Naive thymus-derived CD4-positive, alpha-beta T cell (primary cell): ENCODE results near the gene CSF1R. TPM values are rescaled to one million over a fixed set of nuclear protein-coding genes. Genes with fewer than 3 reads are reported as not detected.
A peak's percentile ranks its signal among the peaks of the same experiment; 100 is the strongest.

Experiments used
- ATAC-seq: fragments of 150-1000 bp; cut with Tn5 transposase; 2 replicates; pipeline ENCODE4 v1.10.0; 2021; ENCODE audit warnings: mild to moderate bottlenecking, moderate library complexity
- CTCF ChIA-PET: fragments of 350-600 bp; sonication (Branson Sonifier 250); formaldehyde crosslinking; loops from one replicate; lab custom pipeline; 2021; ENCODE audit warnings: antibody characterized with exemption; lab: Charles Lee
- POLR2A ChIA-PET: fragments of 350-600 bp; sonication (Branson Sonifier 250); formaldehyde crosslinking; loops from one replicate; lab custom pipeline; 2021; ENCODE audit warnings: antibody characterized with exemption, inconsistent platforms; lab: Charles Lee
- DNase-seq, 9 donors: peaks; one replicate each; pipeline versions ENCODE4 v3.0.0 to v3.0.0-alpha.2; 2020 to 2022; ENCODE audit warnings: mixed read lengths in 1 of 9
- H3K27ac ChIP-seq: one replicate; pipeline ENCODE4 v1.7.0; 2013; ENCODE audit warnings: mild to moderate bottlenecking, low read depth, low read length, moderate library complexity
- H3K27me3 ChIP-seq, 2 donors: one replicate each; pipeline ENCODE4 v1.7.0; 2013; ENCODE audit warnings: low read length in 2 of 2, mild to moderate bottlenecking in 2 of 2, moderate library complexity in 2 of 2; ENCODE audit not compliant: control insufficient read depth in 2 of 2, insufficient read depth in 2 of 2
- H3K36me3 ChIP-seq, 3 experiments: 1 replicate in 2 of 3; 2 replicates in 1 of 3; pipeline ENCODE4 v1.7.0; 2013; ENCODE audit warnings: low read length in 3 of 3, mild to moderate bottlenecking in 3 of 3, moderate library complexity in 1 of 3; ENCODE audit not compliant: insufficient read depth in 3 of 3, control insufficient read depth in 2 of 3
- H3K4me1 ChIP-seq, 2 donors: one replicate each; pipeline ENCODE4 v1.7.0; 2013; ENCODE audit warnings: low read length in 2 of 2, mild to moderate bottlenecking in 2 of 2, moderate library complexity in 1 of 2; ENCODE audit not compliant: control insufficient read depth in 2 of 2, insufficient read depth in 2 of 2
- H3K4me3 ChIP-seq: 2 replicates; pipeline ENCODE4 v1.7.0; 2013; ENCODE audit warnings: mild to moderate bottlenecking, low read length
- H3K9me3 ChIP-seq, 3 experiments: 1 replicate in 2 of 3; 2 replicates in 1 of 3; pipeline ENCODE4 v1.7.0; 2013; ENCODE audit warnings: low read length in 3 of 3; ENCODE audit not compliant: control insufficient read depth in 2 of 3
- H3K27ac Mint-ChIP-seq, 9 donors: one replicate each; pipeline ENCODE4 v1.8.0; 2020 to 2022; ENCODE audit warnings: mixed read lengths in 9 of 9, mild to moderate bottlenecking in 8 of 9, moderate library complexity in 5 of 9, inconsistent platforms in 2 of 9
- H3K27me3 Mint-ChIP-seq, 5 donors: one replicate each; pipeline ENCODE4 v1.8.0; 2021 to 2022; ENCODE audit warnings: mixed read lengths in 5 of 5, mild to moderate bottlenecking in 1 of 5
- H3K36me3 Mint-ChIP-seq, 5 donors: one replicate each; pipeline ENCODE4 v1.8.0; 2020 to 2022; ENCODE audit warnings: mixed read lengths in 5 of 5, mild to moderate bottlenecking in 3 of 5, inconsistent platforms in 1 of 5
- H3K4me1 Mint-ChIP-seq, 7 donors: one replicate each; pipeline ENCODE4 v1.8.0; 2020 to 2022; ENCODE audit warnings: mixed read lengths in 7 of 7, mild to moderate bottlenecking in 3 of 7, inconsistent platforms in 1 of 7
- H3K4me3 Mint-ChIP-seq, 10 donors: one replicate each; pipeline ENCODE4 v1.8.0; 2020 to 2022; ENCODE audit warnings: mild to moderate bottlenecking in 10 of 10, mixed read lengths in 10 of 10, moderate library complexity in 6 of 10, inconsistent platforms in 2 of 10
- H3K9me3 Mint-ChIP-seq, 11 donors: one replicate each; pipeline ENCODE4 v1.8.0; 2020 to 2022; ENCODE audit warnings: mixed read lengths in 11 of 11, mild to moderate bottlenecking in 4 of 11, inconsistent platforms in 1 of 11, moderate library complexity in 1 of 11
- intact Hi-C, 2 donors: fragments of 100-400 bp; cut with micrococcal nuclease; formaldehyde crosslinking; loops; one replicate each; pipeline ENCODE4 v1.15.1; 2023
- polyA plus RNA-seq, 2 donors: library from polyadenylated mRNA; unstranded; fragments of 300-500 nt; fragmentation: Illumina TruSeq; gene quantifications; one replicate each; pipeline ENCODE4 v1.2.3, GENCODE V29; 2021
- total RNA-seq, 6 experiments: library from RNA in 5 of 6; stranded (reverse) in 5 of 6; gene quantifications; 1 replicate in 5 of 6; 2 replicates in 1 of 6; pipeline ENCODE4 v1.2.3 and lab custom pipeline; 2021 to 2026

Gene CSF1R
- total and polyA plus RNA-seq, 7 experiments from 2014 or later, result 0.09 to 92.4 (median 4.5) TPM

DNA sequence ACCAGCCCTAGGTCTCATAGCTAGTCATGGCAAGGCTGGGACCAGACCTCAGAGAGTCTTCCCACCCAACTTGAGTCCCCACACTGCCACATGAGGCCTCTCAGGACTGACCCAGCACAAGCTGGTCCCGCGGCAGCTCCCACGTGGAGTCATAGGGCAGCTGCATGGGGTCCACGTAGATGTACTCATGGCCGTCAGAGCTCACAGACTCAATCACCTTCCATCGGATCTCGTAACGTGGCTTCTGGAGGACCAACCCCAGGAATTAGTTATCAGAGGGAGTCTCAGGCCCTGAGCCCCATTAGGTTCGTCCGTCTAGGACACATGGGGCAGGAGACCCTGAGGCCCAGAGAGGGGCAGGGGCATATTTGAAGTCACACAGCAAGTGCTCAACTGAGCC lies 39.0 kb upstream of the CSF1R start:
- H3K27ac Mint-ChIP-seq, result no peak overlapping the region
- no peak overlapping the region for H3K4me3 Mint-ChIP-seq
- Histone ChIP-seq H3K9me3 (no peaks in the 10 kb centered on the region), H3K4me1 (no peaks in the 10 kb centered on the region), H3K36me3 (no peaks in the 10 kb centered on the region), H3K27ac (no peak overlapping the region), H3K4me3 (no peak overlapping the region), H3K27me3 (no peaks in the 10 kb centered on the region)
- ATAC-seq, result no peak
- peaks cover 0 to 3% (median 0%) of the 10 kb centered on the region in 5 donors for H3K27me3 Mint-ChIP-seq
- H3K36me3 Mint-ChIP-seq, result peaks cover 0 to 1% (median 0%) of the 10 kb centered on the region in 5 donors
- ChIA-PET POLR2A (no interaction called here), CTCF (no interaction called here)
- DNase-seq, result no peak
- H3K4me1 Mint-ChIP-seq, result peaks cover 0 to 8% (median 0%) of the 10 kb centered on the region in 7 donors
- no peaks in the 10 kb centered on the region for H3K9me3 Mint-ChIP-seq
- intact Hi-C loops, result no loop called here

DNA sequence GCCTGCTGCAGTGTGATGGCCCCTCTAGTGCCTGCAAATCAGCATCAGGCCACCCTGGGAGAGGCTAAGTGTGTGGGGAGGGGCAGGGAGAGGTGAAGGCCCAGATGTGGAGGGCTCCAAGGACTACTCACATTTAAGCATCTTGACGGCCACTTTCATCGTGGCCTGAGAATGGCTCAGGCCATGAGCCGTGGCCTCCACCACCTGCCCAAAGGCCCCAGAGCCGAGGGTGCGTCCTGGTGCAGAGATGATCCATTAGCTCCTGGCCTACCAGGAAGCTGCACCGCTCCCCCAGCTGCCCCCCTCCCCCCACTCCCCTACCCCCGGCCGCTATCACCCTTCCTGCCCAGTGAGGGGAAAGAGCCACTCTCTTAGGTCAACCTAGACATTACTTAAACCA lies 38.2 kb upstream of the CSF1R start:
- Mint-ChIP-seq H3K27me3 (peaks cover 0 to 3% (median 0%) of the 10 kb centered on the region in 5 donors), H3K9me3 (no peaks in the 10 kb centered on the region), H3K27ac (no peak overlapping the region), H3K4me1 (peaks cover 0 to 5% (median 0%) of the 10 kb centered on the region in 7 donors), H3K36me3 (no peaks in the 10 kb centered on the region), H3K4me3 (no peak overlapping the region)
- intact Hi-C loops, result loop anchor here in 1 of 2 donors (5.0 kb wide), 1 partner anchor 292 kb away; no protein-coding TSS in a partner anchor
- ATAC-seq (no peak), DNase-seq (no peak)
- Histone ChIP-seq H3K27ac (no peak overlapping the region), H3K4me3 (no peak overlapping the region), H3K4me1 (no peaks in the 10 kb centered on the region), H3K9me3 (no peaks in the 10 kb centered on the region), H3K27me3 (no peaks in the 10 kb centered on the region), H3K36me3 (no peaks in the 10 kb centered on the region)
- CTCF ChIA-PET, result no interaction called here
- POLR2A ChIA-PET, result no interaction called here

DNA sequence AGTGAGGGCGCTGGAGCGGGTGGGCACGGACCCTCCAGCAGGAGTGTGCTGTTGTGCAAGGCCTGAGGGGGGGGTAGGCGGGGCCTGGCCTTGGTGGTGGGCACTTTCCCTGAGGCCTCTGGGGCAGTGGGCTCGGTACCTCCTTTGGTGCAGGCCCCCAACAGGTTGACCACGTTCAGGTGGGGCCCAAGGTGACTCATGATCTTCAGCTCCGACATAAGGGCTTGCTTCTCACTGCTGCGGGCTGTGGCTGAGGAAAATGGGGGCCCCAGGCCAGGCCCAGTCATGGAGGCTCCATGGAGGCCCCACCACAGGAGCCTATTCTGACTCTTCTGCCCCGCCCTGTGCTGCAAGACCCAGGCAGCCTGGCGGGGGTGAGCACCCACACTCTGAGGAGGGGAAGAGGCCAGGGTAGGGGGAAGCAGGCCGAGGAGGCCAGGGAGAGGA lies 37.8 kb upstream of the CSF1R start:
- ATAC-seq (peak; percentile 50), DNase-seq (no peak)
- Histone ChIP-seq H3K4me1 (no peaks in the 10 kb centered on the region), H3K27ac (no peak overlapping the region), H3K27me3 (no peaks in the 10 kb centered on the region), H3K9me3 (no peaks in the 10 kb centered on the region), H3K36me3 (no peaks in the 10 kb centered on the region), H3K4me3 (no peak overlapping the region)
- no peaks in the 10 kb centered on the region for H3K36me3 Mint-ChIP-seq
- intact Hi-C loops, result loop anchor here in 1 of 2 donors (5.0 kb wide), 1 partner anchor 292 kb away; no protein-coding TSS in a partner anchor
- peaks cover 0 to 3% (median 0%) of the 10 kb centered on the region in 5 donors for H3K27me3 Mint-ChIP-seq
- H3K9me3 Mint-ChIP-seq, result no peaks in the 10 kb centered on the region
- POLR2A ChIA-PET, result no interaction called here
- H3K4me1 Mint-ChIP-seq, result peaks cover 0 to 5% (median 0%) of the 10 kb centered on the region in 7 donors
- H3K4me3 Mint-ChIP-seq, result no peak overlapping the region
- no peak overlapping the region for H3K27ac Mint-ChIP-seq
- CTCF ChIA-PET, result no interaction called here

DNA sequence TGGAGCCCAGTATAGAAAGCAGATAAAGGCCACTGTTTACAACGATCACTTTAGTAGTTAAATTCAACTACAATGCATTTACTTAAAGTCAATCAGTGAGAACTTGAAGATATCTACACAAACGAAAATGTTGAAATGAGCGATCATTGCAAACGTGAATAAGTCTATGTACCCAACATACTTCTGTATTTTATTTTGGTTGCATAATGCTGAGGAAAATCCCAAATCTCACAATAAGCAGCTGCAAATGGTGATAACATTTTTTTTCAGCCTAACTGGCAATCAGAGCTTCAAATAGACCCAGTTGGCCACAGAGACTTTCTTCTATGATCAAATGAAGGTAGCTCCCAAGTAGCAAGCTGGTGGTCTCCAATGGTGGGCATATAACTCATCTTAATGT lies 37.2 kb upstream of the CSF1R start:
- no peaks in the 10 kb centered on the region for H3K36me3 ChIP-seq
- no peaks in the 10 kb centered on the region for H3K36me3 Mint-ChIP-seq
- H3K27ac ChIP-seq, result no peak overlapping the region
- no peaks in the 10 kb centered on the region for H3K9me3 Mint-ChIP-seq
- H3K4me3 Mint-ChIP-seq, result no peak overlapping the region
- ATAC-seq (peak; percentile 16), DNase-seq (no peak)
- intact Hi-C loops, result loop anchor here in 1 of 2 donors (5.0 kb wide), 1 partner anchor 291 kb away; no protein-coding TSS in a partner anchor
- H3K4me3 ChIP-seq, result no peak overlapping the region
- CTCF ChIA-PET, result no interaction called here
- H3K4me1 Mint-ChIP-seq, result peaks cover 0 to 5% (median 0%) of the 10 kb centered on the region in 7 donors
- H3K4me1 ChIP-seq, result no peaks in the 10 kb centered on the region
- no peaks in the 10 kb centered on the region for H3K9me3 ChIP-seq
- no peaks in the 10 kb centered on the region for H3K27me3 ChIP-seq
- POLR2A ChIA-PET, result no interaction called here
- peaks cover 0 to 3% (median 0%) of the 10 kb centered on the region in 5 donors for H3K27me3 Mint-ChIP-seq
- H3K27ac Mint-ChIP-seq, result no peak overlapping the region

DNA sequence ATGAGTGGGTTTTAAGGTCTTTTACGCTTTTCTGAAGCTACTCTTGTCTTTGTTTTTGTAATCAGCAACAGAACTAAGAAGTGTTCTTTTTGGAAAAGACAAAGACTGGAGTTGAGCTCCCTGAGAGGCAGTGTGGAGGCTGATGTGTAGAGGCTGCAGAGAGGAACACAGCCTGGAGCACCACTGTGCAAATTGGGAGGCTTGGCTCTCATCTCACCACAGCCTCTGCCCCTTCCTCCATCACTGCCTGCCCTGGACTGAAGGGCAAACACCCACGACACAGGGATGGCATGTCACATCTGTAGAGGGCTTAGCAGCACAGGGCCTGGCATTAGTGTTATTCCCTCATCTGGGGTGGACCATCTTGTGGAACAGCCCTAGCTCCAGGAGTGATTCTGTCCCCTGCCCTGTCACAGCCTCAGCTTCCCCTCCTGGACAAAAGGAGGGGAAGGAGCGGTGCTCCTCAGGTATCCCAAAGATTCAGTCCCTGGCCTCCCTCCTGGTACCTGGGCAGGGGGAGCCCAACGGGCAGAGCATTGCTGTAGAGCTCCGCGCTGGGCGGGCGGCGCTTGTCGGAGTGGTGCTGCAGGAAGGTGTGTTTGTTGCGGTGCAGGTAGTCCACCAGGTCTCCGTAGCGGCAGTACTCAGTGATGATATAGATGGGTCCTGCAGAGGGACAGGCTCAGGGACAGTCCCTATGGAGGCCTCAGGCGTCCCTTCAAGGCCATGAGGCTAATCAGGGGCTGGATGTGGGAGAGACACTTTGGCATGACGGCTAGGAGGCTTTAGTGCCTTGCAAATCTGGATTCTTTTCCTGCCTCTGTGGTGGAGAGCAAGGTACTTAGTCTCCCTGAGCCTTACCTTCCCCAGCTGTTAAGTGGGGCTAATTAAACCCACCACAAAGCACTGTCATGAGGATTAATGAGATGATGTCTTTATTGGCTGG lies 36.5 kb upstream of the CSF1R start:
- no peaks in the 10 kb centered on the region for H3K36me3 ChIP-seq
- peaks cover 0 to 2% (median 0%) of the 10 kb centered on the region in 5 donors for H3K27me3 Mint-ChIP-seq
- ChIA-PET POLR2A (no interaction called here), CTCF (no interaction called here)
- no peaks in the 10 kb centered on the region for H3K36me3 Mint-ChIP-seq
- no peaks in the 10 kb centered on the region for H3K4me1 ChIP-seq
- no peaks in the 10 kb centered on the region for H3K9me3 Mint-ChIP-seq
- no peak overlapping the region for H3K4me3 ChIP-seq
- no peak overlapping the region for H3K4me3 Mint-ChIP-seq
- no peak for ATAC-seq
- no peaks in the 10 kb centered on the region for H3K27me3 ChIP-seq
- intact Hi-C loops, result loop anchor here in 1 of 2 donors (5.0 kb wide), 1 partner anchor 291 kb away; no protein-coding TSS in a partner anchor
- no peak overlapping the region for H3K27ac Mint-ChIP-seq
- no peaks in the 10 kb centered on the region for H3K9me3 ChIP-seq
- H3K4me1 Mint-ChIP-seq, result peaks cover 0 to 5% (median 0%) of the 10 kb centered on the region in 7 donors
- no peak for DNase-seq
- H3K27ac ChIP-seq, result no peak overlapping the region

DNA sequence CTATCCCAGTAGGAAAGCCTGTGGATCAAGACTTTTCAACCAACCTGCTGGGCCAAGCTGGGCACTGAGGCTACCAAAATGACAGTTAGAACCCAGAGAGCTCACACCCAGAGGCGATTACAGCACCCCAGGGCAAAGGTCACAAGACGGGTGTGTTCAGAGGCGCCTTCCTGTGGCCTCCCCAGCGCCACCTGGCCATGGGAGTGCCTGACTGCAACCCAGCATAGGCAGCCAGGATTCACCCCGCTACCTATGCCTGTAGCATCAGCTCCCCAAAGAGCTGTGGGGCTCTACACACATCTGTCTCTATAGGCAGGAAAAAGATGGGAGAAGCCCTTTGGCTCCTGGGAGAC lies 35.8 kb upstream of the CSF1R start:
- Histone ChIP-seq H3K27me3 (no peaks in the 10 kb centered on the region), H3K4me3 (no peak overlapping the region), H3K9me3 (no peaks in the 10 kb centered on the region), H3K27ac (no peak overlapping the region), H3K4me1 (no peaks in the 10 kb centered on the region), H3K36me3 (no peaks in the 10 kb centered on the region)
- H3K9me3 Mint-ChIP-seq, result no peaks in the 10 kb centered on the region
- DNase-seq, result no peak
- H3K27ac Mint-ChIP-seq, result peak overlapping the region in 1 of 9 donors; percentile 35
- H3K27me3 Mint-ChIP-seq, result no peaks in the 10 kb centered on the region
- intact Hi-C loops, result loop anchor here in 1 of 2 donors (5.0 kb wide), 1 partner anchor 290 kb away; no protein-coding TSS in a partner anchor
- CTCF ChIA-PET, result no interaction called here
- H3K36me3 Mint-ChIP-seq, result no peaks in the 10 kb centered on the region
- POLR2A ChIA-PET, result no interaction called here
- peaks cover 0 to 5% (median 0%) of the 10 kb centered on the region in 7 donors for H3K4me1 Mint-ChIP-seq
- H3K4me3 Mint-ChIP-seq, result no peak overlapping the region
- peak; percentile 61 for ATAC-seq
